NCI-H524 (cell line): ENCODE data around the gene RSRP1.

ENCODE experiments used
- DNase-seq, 2 experiments: peaks; one replicate each; lab custom pipeline; 2025; lab: John Stamatoyannopoulos, UW

The RSRP1 gene

DNA sequence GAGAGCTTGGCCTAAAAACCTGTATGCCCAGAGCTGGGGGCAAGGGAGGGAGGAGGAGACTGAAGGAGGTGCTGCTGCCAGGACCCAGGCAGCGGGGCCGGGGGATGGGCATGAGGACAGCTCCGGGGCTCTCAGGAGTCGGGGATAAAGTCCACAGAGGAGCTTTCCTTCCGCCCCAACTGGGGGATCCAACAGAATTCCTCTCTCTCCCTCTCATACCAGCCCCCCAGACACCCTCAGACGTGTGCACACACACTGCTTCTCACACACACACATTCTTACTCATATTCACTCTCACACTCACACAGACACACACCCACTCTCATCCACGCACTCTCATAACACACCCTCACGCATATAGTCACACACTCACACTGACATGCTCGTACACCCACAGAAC is 54.0 kb downstream of the RSRP1 start:
- DNase-seq = no peak
